H9 (cell line): Measurements from ENCODE around the gene PGR. TPM values are rescaled to one million over a fixed set of nuclear protein-coding genes. Genes with fewer than 3 reads are reported as not detected.

Experiments
- DNase-seq: peaks from one replicate; pipeline ENCODE4 v3.0.0-alpha.2; 2017
- H2AFZ ChIP-seq: one replicate; pipeline ENCODE4 v1.6.1; 2013; ENCODE audit warnings: mild to moderate bottlenecking, low read length, control low read depth, moderate library complexity
- H2AK5ac ChIP-seq: 2 replicates; pipeline ENCODE4 v1.6.1; 2013; ENCODE audit warnings: low read length, control low read depth, mixed read lengths; ENCODE audit not compliant: insufficient read length
- H2BK120ac ChIP-seq: one replicate; pipeline ENCODE4 v1.6.1; 2013; ENCODE audit warnings: low read depth, mild to moderate bottlenecking, low read length, control low read depth, inconsistent platforms; ENCODE audit not compliant: poor library complexity, severe bottlenecking
- H2BK12ac ChIP-seq: 2 replicates; pipeline ENCODE4 v1.6.1; 2013; ENCODE audit warnings: low read length, control low read depth, mixed read lengths, low read depth; ENCODE audit not compliant: insufficient read length
- H2BK15ac ChIP-seq: 2 replicates; pipeline ENCODE4 v1.6.1; 2013; ENCODE audit warnings: low read depth, low read length, control low read depth
- H2BK20ac ChIP-seq: one replicate; pipeline ENCODE4 v1.6.1; 2013; ENCODE audit warnings: low read depth, mild to moderate bottlenecking, low read length, control low read depth, inconsistent platforms; ENCODE audit not compliant: poor library complexity, severe bottlenecking
- H2BK5ac ChIP-seq: 2 replicates; pipeline ENCODE4 v1.6.1; 2013; ENCODE audit warnings: low read length, control low read depth, mixed read lengths; ENCODE audit not compliant: insufficient read length
- H3K14ac ChIP-seq: 2 replicates; pipeline ENCODE4 v1.6.1; 2013; ENCODE audit warnings: low read length, control low read depth; ENCODE audit not compliant: insufficient read depth
- H3K18ac ChIP-seq: 2 replicates; pipeline ENCODE4 v1.6.1; 2013; ENCODE audit warnings: low read depth, mild to moderate bottlenecking, mixed read lengths, low read length, control low read depth; ENCODE audit not compliant: insufficient read length
- H3K23ac ChIP-seq: 2 replicates; pipeline ENCODE4 v1.6.1; 2013; ENCODE audit warnings: low read length, control low read depth, mixed read lengths, low read depth; ENCODE audit not compliant: insufficient read length
- H3K23me2 ChIP-seq: 2 replicates; pipeline ENCODE4 v1.6.1; 2013; ENCODE audit warnings: low read depth, mild to moderate bottlenecking, mixed read lengths, low read length, control low read depth; ENCODE audit not compliant: insufficient read length, poor library complexity, severe bottlenecking
- H3K27ac ChIP-seq: 2 replicates; pipeline ENCODE4 v1.5.1; 2013; ENCODE audit warnings: low read length, control low read depth, mixed read lengths, low read depth; ENCODE audit not compliant: insufficient read length
- H3K27me3 ChIP-seq: 2 replicates; pipeline ENCODE4 v1.6.1; 2013; ENCODE audit warnings: low read length, control low read depth, inconsistent platforms; ENCODE audit not compliant: insufficient read depth
- H3K4ac ChIP-seq: 2 replicates; pipeline ENCODE4 v1.6.1; 2013; ENCODE audit warnings: low read depth, mild to moderate bottlenecking, control low read depth, inconsistent platforms, low read length, moderate library complexity
- H3K4me1 ChIP-seq: 2 replicates; pipeline ENCODE4 v1.6.1; 2013; ENCODE audit warnings: low read length, control low read depth, inconsistent platforms; ENCODE audit not compliant: insufficient read depth
- H3K4me2 ChIP-seq: 2 replicates; pipeline ENCODE4 v1.6.1; 2013; ENCODE audit warnings: low read length, control low read depth, mixed read lengths; ENCODE audit not compliant: insufficient read length, insufficient read depth
- H3K56ac ChIP-seq: 2 replicates; pipeline ENCODE4 v1.6.1; 2013; ENCODE audit warnings: low read depth, mild to moderate bottlenecking, mixed read lengths, low read length, control low read depth; ENCODE audit not compliant: insufficient read length
- H3K79me1 ChIP-seq: 2 replicates; pipeline ENCODE4 v1.6.1; 2013; ENCODE audit warnings: low read depth, mild to moderate bottlenecking, moderate library complexity, low read length, control low read depth, inconsistent platforms; ENCODE audit not compliant: insufficient read depth, poor library complexity, severe bottlenecking
- H3K79me2 ChIP-seq: 2 replicates; pipeline ENCODE4 v1.6.1; 2013; ENCODE audit warnings: low read length, control low read depth, inconsistent platforms; ENCODE audit not compliant: insufficient read depth
- H3K9ac ChIP-seq: 2 replicates; pipeline ENCODE4 v1.6.1; 2013; ENCODE audit warnings: low read length, control low read depth, mixed read lengths; ENCODE audit not compliant: insufficient read length; ENCODE audit errors: extremely low read depth
- H3K9me3 ChIP-seq: one replicate; pipeline ENCODE4 v1.6.1; 2013; ENCODE audit warnings: low read depth, low read length, inconsistent platforms; ENCODE audit not compliant: control insufficient read depth
- H3T11ph ChIP-seq: one replicate; pipeline ENCODE4 v1.6.1; 2013; ENCODE audit warnings: mild to moderate bottlenecking, low read length, control low read depth, inconsistent platforms
- H4K20me1 ChIP-seq: one replicate; pipeline ENCODE4 v1.6.1; 2013; ENCODE audit not compliant: control insufficient read depth, insufficient read length, insufficient read depth
- H4K5ac ChIP-seq: 2 replicates; pipeline ENCODE4 v1.6.1; 2013; ENCODE audit warnings: low read depth, mild to moderate bottlenecking, mixed read lengths, low read length, control low read depth; ENCODE audit not compliant: insufficient read length
- H4K8ac ChIP-seq: replicated peaks from 2 replicates; pipeline ENCODE4 v1.6.1; 2013; ENCODE audit warnings: low read length, control low read depth, mixed read lengths, low read depth; ENCODE audit not compliant: insufficient read length
- H4K91ac ChIP-seq: 2 replicates; pipeline ENCODE4 v1.6.1; 2013; ENCODE audit warnings: low read depth, mild to moderate bottlenecking, moderate library complexity, mixed read lengths, low read length, control low read depth; ENCODE audit not compliant: insufficient read length
- H3K27ac Mint-ChIP-seq, 3 experiments: 2 replicates in 2 of 3; 3 replicates in 1 of 3; pipeline ENCODE4 v1.8.0; 2020 to 2021; ENCODE audit warnings: mixed read lengths in 3 of 3, mild to moderate bottlenecking in 1 of 3, moderate library complexity in 1 of 3
- H3K27me3 Mint-ChIP-seq: 2 replicates; pipeline ENCODE4 v1.8.0; 2021; ENCODE audit warnings: low read depth, mild to moderate bottlenecking, moderate library complexity, mixed read lengths
- H3K36me3 Mint-ChIP-seq, 3 experiments: 2 replicates in 2 of 3; 3 replicates in 1 of 3; pipeline ENCODE4 v1.8.0; 2020 to 2021; ENCODE audit warnings: low read depth in 3 of 3, mixed read lengths in 3 of 3; ENCODE audit not compliant: insufficient read depth in 1 of 3
- H3K4me1 Mint-ChIP-seq, 2 experiments: 2 replicates each; pipeline ENCODE4 v1.8.0; 2020; ENCODE audit warnings: mixed read lengths in 2 of 2
- H3K4me3 Mint-ChIP-seq, 2 experiments: 2 replicates in 1 of 2; 3 replicates in 1 of 2; pipeline ENCODE4 v1.8.0; 2020 to 2021; ENCODE audit warnings: mild to moderate bottlenecking in 2 of 2, mixed read lengths in 2 of 2, moderate library complexity in 1 of 2
- H3K9me3 Mint-ChIP-seq, 2 experiments: 2 replicates in 1 of 2; 3 replicates in 1 of 2; pipeline ENCODE4 v1.8.0; 2020; ENCODE audit warnings: mild to moderate bottlenecking in 2 of 2, mixed read lengths in 2 of 2, moderate library complexity in 1 of 2
- WGBS: extraction: QIAGEN DNeasy Blood & Tissue Kit; methylation state at CpG from one replicate; pipeline ENCODE4 v1.1.7; 2013; ENCODE audit warnings: missing lambda C conversion rate, low lambda C conversion rate, mixed read lengths; ENCODE audit not compliant: insufficient read length; ENCODE audit errors: extremely low coverage; 5-methylcytosine and 5-hydroxymethylcytosine counted together
- total RNA-seq: library from RNA; stranded (reverse); gene quantifications from 2 replicates; pipeline ENCODE4 v1.2.1, GENCODE V29; 2021
- TF ChIP-seq, protein P1 (sequence below): fragments of 200-600 bp; sonication (generic); conservative IDR thresholded peaks from 3 replicates; pipeline ENCODE4 v1.8.0; 2021; ENCODE audit warnings: antibody characterized with exemption, mild to moderate bottlenecking

Gene PGR
- total RNA-seq, 1 experiment from 2014 or later, result 0.02 TPM

DNA sequence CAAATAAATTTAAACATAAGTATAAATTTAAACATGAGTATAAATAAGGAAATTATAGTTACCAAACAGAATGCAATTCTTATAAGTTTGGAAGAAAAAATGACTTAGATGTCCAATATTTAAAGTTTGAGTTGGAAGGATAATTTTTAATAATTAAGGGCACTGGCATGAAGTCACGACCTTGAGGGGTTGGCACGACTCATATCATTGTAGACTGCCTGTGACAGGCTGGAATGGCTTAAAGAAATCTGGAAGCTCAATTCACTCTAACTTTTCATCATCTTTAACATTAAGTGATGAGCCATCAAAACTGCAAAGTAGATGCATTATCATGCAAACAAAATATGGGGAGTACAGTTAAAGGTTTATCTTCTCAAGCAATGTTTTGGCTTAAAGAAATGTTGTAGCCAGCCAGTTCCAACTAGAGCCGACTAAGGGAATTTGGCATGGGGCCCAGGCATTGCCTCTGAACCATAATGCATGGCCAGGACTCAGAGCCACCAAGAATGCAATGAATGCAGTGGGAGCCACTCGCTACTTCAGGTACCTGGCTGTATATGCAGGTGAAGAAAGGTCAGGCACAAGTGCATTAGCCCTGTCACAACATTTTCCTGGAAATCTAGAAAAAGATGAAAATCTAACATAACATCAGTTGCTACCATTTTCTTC is 33.4 kb downstream of the PGR start:
- WGBS, result no CpG with 5 or more reads among the region's 4 CpGs
- Histone ChIP-seq H3K27me3 (no peaks in the 10 kb centered on the region), H4K20me1 (no peaks in the 10 kb centered on the region), H2BK15ac (no peak overlapping the region), H4K8ac (no peak overlapping the region), H2BK12ac (no peak overlapping the region), H3K18ac (no peak overlapping the region), H3T11ph (no peak overlapping the region), H3K4me2 (no peak overlapping the region), H3K79me1 (no peaks in the 10 kb centered on the region), H2AFZ (no peak overlapping the region), H3K23me2 (no peaks in the 10 kb centered on the region), H4K5ac (no peak overlapping the region), H3K23ac (no peak overlapping the region), H3K4ac (no peak overlapping the region), H3K4me1 (no peaks in the 10 kb centered on the region), H3K9ac (no peak overlapping the region), H4K91ac (no peak overlapping the region), H2AK5ac (no peak overlapping the region), H3K27ac (no peak overlapping the region), H2BK5ac (no peak overlapping the region), H2BK120ac (no peak overlapping the region), H3K56ac (no peak overlapping the region), H3K79me2 (no peaks in the 10 kb centered on the region), H3K14ac (no peak overlapping the region), H2BK20ac (no peak overlapping the region), H3K9me3 (no peaks in the 10 kb centered on the region)
- Mint-ChIP-seq H3K36me3 (no peaks in the 10 kb centered on the region), H3K4me1 (no peaks in the 10 kb centered on the region), H3K9me3 (no peaks in the 10 kb centered on the region), H3K4me3 (no peak overlapping the region), H3K27me3 (no peaks in the 10 kb centered on the region), H3K27ac (no peak overlapping the region)
- no peak for DNase-seq
- TF ChIP-seq, protein P1, sequence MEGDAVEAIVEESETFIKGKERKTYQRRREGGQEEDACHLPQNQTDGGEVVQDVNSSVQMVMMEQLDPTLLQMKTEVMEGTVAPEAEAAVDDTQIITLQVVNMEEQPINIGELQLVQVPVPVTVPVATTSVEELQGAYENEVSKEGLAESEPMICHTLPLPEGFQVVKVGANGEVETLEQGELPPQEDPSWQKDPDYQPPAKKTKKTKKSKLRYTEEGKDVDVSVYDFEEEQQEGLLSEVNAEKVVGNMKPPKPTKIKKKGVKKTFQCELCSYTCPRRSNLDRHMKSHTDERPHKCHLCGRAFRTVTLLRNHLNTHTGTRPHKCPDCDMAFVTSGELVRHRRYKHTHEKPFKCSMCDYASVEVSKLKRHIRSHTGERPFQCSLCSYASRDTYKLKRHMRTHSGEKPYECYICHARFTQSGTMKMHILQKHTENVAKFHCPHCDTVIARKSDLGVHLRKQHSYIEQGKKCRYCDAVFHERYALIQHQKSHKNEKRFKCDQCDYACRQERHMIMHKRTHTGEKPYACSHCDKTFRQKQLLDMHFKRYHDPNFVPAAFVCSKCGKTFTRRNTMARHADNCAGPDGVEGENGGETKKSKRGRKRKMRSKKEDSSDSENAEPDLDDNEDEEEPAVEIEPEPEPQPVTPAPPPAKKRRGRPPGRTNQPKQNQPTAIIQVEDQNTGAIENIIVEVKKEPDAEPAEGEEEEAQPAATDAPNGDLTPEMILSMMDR, result no peak
